MM.1S (cell line): ENCODE results near the gene PEAK1.

ENCODE experiments used
- EZH2 ChIP-seq: fragments of 300-600 bp; sonication (generic); optimal IDR thresholded peaks from 2 replicates; pipeline ENCODE3; 2017; ENCODE audit warnings: low read depth, mild to moderate bottlenecking, antibody characterized with exemption, low read length, mixed read lengths
- TF ChIP-seq, protein P1 (sequence below): fragments of 300-600 bp; sonication (generic); IDR thresholded peaks from 2 replicates; pipeline ENCODE4 v1.5.1; 2016; ENCODE audit warnings: antibody characterized with exemption, low read length, mixed read lengths

GRCh38 chr15:77127626-77128025, 292.3 kb downstream of the PEAK1 start:
- TF ChIP-seq, protein P1, sequence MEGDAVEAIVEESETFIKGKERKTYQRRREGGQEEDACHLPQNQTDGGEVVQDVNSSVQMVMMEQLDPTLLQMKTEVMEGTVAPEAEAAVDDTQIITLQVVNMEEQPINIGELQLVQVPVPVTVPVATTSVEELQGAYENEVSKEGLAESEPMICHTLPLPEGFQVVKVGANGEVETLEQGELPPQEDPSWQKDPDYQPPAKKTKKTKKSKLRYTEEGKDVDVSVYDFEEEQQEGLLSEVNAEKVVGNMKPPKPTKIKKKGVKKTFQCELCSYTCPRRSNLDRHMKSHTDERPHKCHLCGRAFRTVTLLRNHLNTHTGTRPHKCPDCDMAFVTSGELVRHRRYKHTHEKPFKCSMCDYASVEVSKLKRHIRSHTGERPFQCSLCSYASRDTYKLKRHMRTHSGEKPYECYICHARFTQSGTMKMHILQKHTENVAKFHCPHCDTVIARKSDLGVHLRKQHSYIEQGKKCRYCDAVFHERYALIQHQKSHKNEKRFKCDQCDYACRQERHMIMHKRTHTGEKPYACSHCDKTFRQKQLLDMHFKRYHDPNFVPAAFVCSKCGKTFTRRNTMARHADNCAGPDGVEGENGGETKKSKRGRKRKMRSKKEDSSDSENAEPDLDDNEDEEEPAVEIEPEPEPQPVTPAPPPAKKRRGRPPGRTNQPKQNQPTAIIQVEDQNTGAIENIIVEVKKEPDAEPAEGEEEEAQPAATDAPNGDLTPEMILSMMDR: no peak
- TF ChIP-seq EZH2: no peak
